Measurements from ENCODE around the gene TMSB10.

The TMSB10 gene

DNA sequence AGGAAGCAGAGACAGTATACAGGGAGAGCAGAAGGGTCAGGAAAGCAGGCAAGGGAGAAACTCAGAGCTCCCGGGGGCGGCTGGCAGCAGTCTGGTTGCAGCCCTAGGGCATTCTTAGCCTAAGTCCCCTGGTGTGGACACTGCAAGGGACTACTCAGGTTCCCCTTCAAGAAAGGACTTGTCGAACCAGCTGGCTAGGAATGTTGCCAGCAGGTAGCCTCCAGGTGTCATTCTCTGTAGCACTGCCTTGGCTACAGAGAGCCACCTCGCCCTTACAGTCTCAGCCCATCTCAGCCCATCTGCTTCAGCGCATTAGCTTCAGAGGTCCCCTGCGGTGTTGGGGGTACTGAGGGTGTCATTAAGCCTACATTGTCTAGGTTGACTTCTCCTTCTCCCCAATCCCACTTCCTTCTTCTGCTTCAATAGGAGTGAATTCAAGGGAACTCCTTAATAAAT lies 11.3 kb upstream of the TMSB10 start:
- DNase-seq (ENCODE audit: low read depth): no peak
- H3K4me1 ChIP-seq (ENCODE audit: control insufficient read depth, insufficient read depth, low read length): peaks cover 50% of the 10 kb centered on the region
- H3K36me3 ChIP-seq (ENCODE audit: control insufficient read depth, insufficient read depth, low read length, severe bottlenecking): no peaks in the 10 kb centered on the region
- no peaks in the 10 kb centered on the region for H3K27me3 ChIP-seq (replicated peaks; ENCODE audit: control insufficient read depth, insufficient read depth, low read length)
- peak overlapping the region; percentile 70 for H3K9ac ChIP-seq (ENCODE audit: low read length)
- no peaks in the 10 kb centered on the region for H3K9me3 ChIP-seq (ENCODE audit: control insufficient read depth, low read length)
- H3K4me3 ChIP-seq (ENCODE audit: low read length): no peak overlapping the region

DNA sequence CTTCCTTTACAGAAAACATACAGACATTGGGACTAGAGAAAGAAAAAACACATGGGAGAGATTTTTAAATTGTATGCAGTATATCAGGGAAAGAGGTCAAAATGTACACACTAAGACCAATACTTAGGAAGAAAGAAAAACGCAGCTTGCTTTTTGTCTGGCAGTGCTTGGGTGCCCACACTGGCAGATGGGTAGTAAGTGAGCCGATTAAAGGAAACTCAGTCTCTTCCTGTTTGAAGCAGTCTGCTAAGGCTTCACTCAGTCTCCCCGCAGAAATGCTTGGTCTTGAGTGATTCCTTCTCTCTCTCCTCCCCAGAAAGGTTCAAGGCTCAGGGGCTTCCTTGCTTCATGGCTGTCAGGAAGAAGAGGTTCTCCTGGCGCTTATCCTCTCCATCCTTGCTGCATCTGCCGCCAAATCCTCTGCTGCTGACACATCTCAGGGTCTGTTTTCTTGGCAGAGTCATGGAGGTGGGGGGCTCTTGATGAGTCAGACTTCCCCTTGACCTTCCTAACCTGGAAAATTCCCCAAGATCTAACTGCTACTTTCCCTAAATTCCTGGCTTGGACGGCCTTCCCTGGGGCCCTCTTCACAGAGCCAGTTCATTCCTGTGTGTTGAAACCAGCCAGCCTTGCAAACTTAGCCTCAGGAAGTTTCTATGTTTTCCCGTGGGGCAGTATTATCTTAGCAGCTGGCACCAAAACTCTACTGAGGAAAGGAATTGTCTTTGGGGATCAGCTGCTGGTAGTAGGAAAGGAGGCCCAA lies 10.5 kb upstream of the TMSB10 start:
- Histone ChIP-seq H3K36me3 (ENCODE audit: control insufficient read depth, insufficient read depth, low read length, severe bottlenecking) (no peaks in the 10 kb centered on the region), H3K9me3 (ENCODE audit: control insufficient read depth, low read length) (no peaks in the 10 kb centered on the region), H3K4me3 (ENCODE audit: low read length) (peak overlapping the region; percentile 21), H3K9ac (ENCODE audit: low read length) (peak overlapping the region; percentile 70), H3K4me1 (ENCODE audit: control insufficient read depth, insufficient read depth, low read length) (peaks cover 49% of the 10 kb centered on the region), H3K27me3 (replicated peaks; ENCODE audit: control insufficient read depth, insufficient read depth, low read length) (no peaks in the 10 kb centered on the region)
- DNase-seq (ENCODE audit: low read depth): peak; percentile 79

DNA sequence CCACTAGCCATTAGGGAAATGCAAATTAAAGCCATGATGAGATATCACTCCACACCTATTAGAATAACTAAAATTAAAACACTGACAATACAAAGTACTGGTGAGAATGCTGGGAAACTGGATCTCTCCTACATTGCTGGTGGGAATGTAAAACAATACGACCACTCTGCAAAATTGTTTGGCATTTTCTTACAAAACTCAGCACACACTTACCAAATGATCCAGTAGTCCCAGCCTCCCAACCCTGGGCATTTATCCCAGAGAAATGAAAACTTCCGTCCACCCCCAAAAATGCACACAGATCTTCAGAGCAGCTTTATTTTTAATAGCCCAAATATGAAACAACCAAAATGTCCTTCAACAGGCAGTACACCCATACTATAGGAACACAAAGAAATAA lies 8.9 kb upstream of the TMSB10 start:
- DNase-seq (ENCODE audit: low read depth): no peak
- Histone ChIP-seq H3K36me3 (ENCODE audit: control insufficient read depth, insufficient read depth, low read length, severe bottlenecking) (no peaks in the 10 kb centered on the region), H3K4me3 (ENCODE audit: low read length) (peak overlapping the region; percentile 9), H3K27me3 (replicated peaks; ENCODE audit: control insufficient read depth, insufficient read depth, low read length) (no peaks in the 10 kb centered on the region), H3K9ac (ENCODE audit: low read length) (peak overlapping the region; percentile 14), H3K4me1 (ENCODE audit: control insufficient read depth, insufficient read depth, low read length) (peaks cover 49% of the 10 kb centered on the region), H3K9me3 (ENCODE audit: control insufficient read depth, low read length) (peaks cover 4% of the 10 kb centered on the region)

DNA sequence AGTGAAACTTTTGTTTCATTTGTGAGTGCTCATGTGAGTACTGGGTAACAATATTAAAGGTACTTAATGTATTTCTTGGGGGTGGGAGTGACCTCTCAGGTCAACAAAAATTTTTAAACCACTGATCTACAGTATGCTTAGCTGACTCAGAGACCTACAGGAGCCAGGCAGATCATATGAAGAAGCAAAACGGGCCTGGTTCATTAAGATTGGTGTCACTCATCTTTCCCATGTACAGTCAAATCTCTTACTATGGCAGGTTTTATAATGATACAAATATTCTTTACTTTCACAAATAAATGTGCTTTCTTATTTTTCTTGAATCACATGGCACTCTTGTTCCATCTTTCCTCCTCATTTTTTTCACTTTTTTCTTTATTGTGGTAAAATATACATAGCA lies 7.7 kb upstream of the TMSB10 start:
- Histone ChIP-seq H3K9ac (ENCODE audit: low read length) (peak overlapping the region; percentile 66), H3K27me3 (replicated peaks; ENCODE audit: control insufficient read depth, insufficient read depth, low read length) (no peaks in the 10 kb centered on the region), H3K4me1 (ENCODE audit: control insufficient read depth, insufficient read depth, low read length) (peaks cover 54% of the 10 kb centered on the region), H3K36me3 (ENCODE audit: control insufficient read depth, insufficient read depth, low read length, severe bottlenecking) (no peaks in the 10 kb centered on the region), H3K9me3 (ENCODE audit: control insufficient read depth, low read length) (peaks cover 4% of the 10 kb centered on the region), H3K4me3 (ENCODE audit: low read length) (peak overlapping the region; percentile 45)
- no peak for DNase-seq (ENCODE audit: low read depth)

DNA sequence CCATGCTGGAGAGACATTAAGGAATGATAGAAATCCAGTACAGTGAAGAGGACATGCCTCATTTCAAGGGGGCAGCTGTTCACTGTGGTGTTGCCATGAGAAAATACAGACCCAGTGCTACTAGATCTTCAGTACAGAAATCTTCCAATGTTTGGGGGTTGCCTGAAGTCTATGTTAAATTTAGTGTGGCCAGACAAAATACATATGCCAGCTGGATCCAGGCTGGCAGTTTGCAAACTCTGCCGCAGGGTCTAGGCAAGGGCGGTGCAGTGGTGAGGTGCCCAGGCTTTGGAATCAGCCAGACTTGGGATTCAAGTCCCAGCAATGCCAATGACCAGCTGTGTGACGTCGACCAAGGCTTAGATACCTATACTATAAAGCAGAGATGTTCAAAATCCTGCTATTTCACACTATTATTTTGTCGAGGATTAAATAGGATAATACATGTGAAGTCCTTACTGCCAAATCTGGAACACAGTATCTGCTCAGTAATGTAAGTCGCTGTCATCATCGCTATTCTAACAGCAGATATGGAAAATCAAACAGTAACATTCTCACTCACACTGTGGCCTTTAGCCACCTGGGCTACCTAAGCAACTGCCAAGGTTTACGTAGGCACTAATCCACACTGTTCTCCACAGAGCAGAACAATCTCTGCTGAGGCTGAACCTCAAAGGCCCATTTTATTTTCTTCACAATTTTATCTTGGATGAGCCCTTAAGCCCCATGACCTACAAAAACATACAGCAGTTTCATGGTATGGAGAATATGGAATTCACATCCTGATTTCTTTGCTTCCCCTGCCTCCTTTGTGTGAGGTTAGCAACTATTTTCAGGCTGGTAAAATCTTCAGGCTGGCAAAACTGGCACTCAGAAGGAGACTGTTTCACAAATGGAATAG lies 5.9 kb upstream of the TMSB10 start:
- DNase-seq (ENCODE audit: low read depth): no peak
- no peak overlapping the region for H3K4me3 ChIP-seq (ENCODE audit: low read length)
- H3K9ac ChIP-seq (ENCODE audit: low read length): no peak overlapping the region
- H3K27me3 ChIP-seq (replicated peaks; ENCODE audit: control insufficient read depth, insufficient read depth, low read length): no peaks in the 10 kb centered on the region
- H3K9me3 ChIP-seq (ENCODE audit: control insufficient read depth, low read length): peaks cover 4% of the 10 kb centered on the region
- H3K36me3 ChIP-seq (ENCODE audit: control insufficient read depth, insufficient read depth, low read length, severe bottlenecking): no peaks in the 10 kb centered on the region
- peaks cover 53% of the 10 kb centered on the region for H3K4me1 ChIP-seq (ENCODE audit: control insufficient read depth, insufficient read depth, low read length)

DNA sequence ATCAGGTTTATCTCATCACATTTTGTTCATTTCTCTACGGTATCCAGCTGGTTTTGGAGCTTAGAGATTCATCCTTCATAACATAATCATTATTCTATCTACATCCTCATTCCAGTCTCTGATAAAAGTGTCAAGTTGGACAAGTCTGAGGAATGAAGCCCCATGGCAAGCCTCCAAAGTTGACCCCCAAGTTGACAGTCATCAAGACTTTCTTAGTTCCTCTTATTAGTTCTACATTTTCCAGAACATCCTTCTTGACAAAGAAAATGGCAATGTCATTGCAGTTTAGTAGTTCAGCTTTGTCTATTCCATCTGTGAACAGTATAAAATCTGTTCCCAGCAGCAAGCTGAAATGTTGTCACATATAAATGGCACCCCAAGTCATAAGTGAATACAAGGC lies 4.5 kb upstream of the TMSB10 start:
- Histone ChIP-seq H3K36me3 (ENCODE audit: control insufficient read depth, insufficient read depth, low read length, severe bottlenecking) (no peaks in the 10 kb centered on the region), H3K4me1 (ENCODE audit: control insufficient read depth, insufficient read depth, low read length) (peaks cover 40% of the 10 kb centered on the region), H3K27me3 (replicated peaks; ENCODE audit: control insufficient read depth, insufficient read depth, low read length) (no peaks in the 10 kb centered on the region), H3K4me3 (ENCODE audit: low read length) (no peak overlapping the region), H3K9me3 (ENCODE audit: control insufficient read depth, low read length) (peaks cover 4% of the 10 kb centered on the region), H3K9ac (ENCODE audit: low read length) (no peak overlapping the region)
- DNase-seq (ENCODE audit: low read depth): no peak

DNA sequence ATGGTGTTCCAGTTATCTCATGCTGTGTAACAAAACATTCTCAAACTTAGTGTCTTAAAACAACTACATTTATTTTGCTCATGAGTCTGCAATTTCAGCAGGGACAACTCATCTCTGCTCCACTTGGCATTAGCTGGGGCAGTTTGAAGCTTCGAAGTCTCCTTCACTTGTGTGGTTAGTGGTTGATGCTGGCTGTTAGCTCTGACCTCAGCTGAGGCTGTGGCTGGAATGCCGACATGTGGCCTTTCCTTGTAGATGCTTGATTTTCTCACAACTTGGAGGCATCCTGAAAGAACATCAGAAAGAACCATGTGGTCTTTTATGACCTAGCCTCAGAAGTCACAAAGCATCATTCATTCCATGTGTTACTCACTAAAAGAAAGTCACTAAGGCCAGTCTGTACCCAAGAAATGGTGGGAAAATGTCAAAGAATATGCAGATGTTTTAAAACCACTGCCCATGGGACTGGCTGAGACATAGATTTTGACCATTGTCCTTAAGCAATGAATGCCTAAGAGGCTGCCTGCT lies 3.8 kb upstream of the TMSB10 start:
- no peak overlapping the region for H3K4me3 ChIP-seq (ENCODE audit: low read length)

DNA sequence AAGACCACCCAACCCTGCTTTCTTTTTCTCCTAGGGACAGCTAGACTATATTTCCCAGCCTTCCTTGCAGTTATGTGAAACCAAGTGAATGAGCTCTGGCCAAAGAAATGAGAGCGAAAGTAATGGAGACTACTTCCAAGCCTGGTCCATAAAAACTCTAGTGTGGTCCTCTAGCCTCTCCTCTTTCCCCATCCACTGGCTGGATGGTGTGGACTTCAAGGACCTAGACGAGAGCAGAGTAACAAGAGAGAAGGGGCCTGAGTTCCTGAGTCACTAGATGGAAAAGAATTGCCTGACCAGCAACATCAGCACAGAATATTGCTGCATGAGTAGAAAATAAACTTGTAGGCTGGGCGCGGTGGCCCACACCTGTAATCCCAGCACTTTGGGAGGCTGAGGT lies 2.9 kb upstream of the TMSB10 start:
- Histone ChIP-seq H3K9me3 (ENCODE audit: control insufficient read depth, low read length) (peaks cover 4% of the 10 kb centered on the region), H3K9ac (ENCODE audit: low read length) (no peak overlapping the region), H3K4me1 (ENCODE audit: control insufficient read depth, insufficient read depth, low read length) (peaks cover 24% of the 10 kb centered on the region), H3K4me3 (ENCODE audit: low read length) (no peak overlapping the region), H3K36me3 (ENCODE audit: control insufficient read depth, insufficient read depth, low read length, severe bottlenecking) (no peaks in the 10 kb centered on the region), H3K27me3 (replicated peaks; ENCODE audit: control insufficient read depth, insufficient read depth, low read length) (no peaks in the 10 kb centered on the region)
- no peak for DNase-seq (ENCODE audit: low read depth)

More for the DNA sequence above, 3.8 kb upstream of the TMSB10 start:
- no peaks in the 10 kb centered on the region for H3K36me3 ChIP-seq (ENCODE audit: control insufficient read depth, insufficient read depth, low read length, severe bottlenecking)
- no peak overlapping the region for H3K9ac ChIP-seq (ENCODE audit: low read length)
- peaks cover 33% of the 10 kb centered on the region for H3K4me1 ChIP-seq (ENCODE audit: control insufficient read depth, insufficient read depth, low read length)
- peaks cover 4% of the 10 kb centered on the region for H3K9me3 ChIP-seq (ENCODE audit: control insufficient read depth, low read length)
- no peaks in the 10 kb centered on the region for H3K27me3 ChIP-seq (replicated peaks; ENCODE audit: control insufficient read depth, insufficient read depth, low read length)
- no peak for DNase-seq (ENCODE audit: low read depth)

DNA sequence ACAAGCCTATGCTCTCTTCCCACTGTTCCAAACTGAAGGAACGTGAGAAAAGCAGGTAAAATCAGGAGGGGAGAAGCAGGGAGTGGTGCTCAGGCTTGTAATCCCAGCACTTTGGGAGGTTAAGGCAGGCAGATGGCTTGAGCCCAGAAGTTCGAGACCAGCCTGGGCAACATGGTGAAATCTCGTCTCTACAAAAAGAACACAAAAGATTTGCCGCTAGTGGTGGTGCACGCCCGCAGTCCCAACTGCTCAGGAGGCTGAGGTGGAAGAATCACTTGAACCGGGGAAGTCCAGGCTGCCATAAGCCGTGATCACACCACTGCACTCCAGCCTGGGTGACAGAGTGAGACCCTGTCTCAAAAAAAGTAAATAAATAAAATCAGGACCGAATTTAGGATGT lies 1.3 kb upstream of the TMSB10 start:
- Histone ChIP-seq H3K36me3 (ENCODE audit: control insufficient read depth, insufficient read depth, low read length, severe bottlenecking) (no peaks in the 10 kb centered on the region), H3K9ac (ENCODE audit: low read length) (peak overlapping the region; percentile 99), H3K27me3 (replicated peaks; ENCODE audit: control insufficient read depth, insufficient read depth, low read length) (no peaks in the 10 kb centered on the region), H3K4me3 (ENCODE audit: low read length) (peak overlapping the region; percentile 98), H3K4me1 (ENCODE audit: control insufficient read depth, insufficient read depth, low read length) (peaks cover 12% of the 10 kb centered on the region), H3K9me3 (ENCODE audit: control insufficient read depth, low read length) (peaks cover 4% of the 10 kb centered on the region)
- no peak for DNase-seq (ENCODE audit: low read depth)

DNA sequence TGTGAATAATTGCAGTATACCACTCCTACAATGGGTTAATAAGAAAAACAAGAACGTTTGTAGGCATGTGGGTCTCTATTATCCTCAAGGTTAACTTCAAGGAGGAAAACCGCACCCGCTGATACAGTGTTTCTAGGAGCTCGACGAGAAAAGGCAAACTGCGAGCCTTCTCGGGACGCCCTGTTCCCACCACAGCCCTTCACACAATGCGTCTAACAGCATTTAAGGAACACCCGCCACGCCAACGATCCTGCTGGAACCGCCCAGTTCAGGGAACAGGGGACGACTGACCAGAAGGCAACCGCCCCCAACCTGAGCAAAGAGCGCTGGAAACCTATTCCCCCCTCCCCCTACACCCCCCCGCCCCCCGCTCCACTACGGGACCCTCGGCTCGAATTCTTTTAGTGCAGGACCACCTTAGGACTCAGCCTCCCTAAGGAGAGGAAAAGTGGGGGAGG lies 710 bp upstream of the TMSB10 start:
- Histone ChIP-seq H3K36me3 (ENCODE audit: control insufficient read depth, insufficient read depth, low read length, severe bottlenecking) (no peaks in the 10 kb centered on the region), H3K4me3 (ENCODE audit: low read length) (peak overlapping the region; percentile 98), H3K27me3 (replicated peaks; ENCODE audit: control insufficient read depth, insufficient read depth, low read length) (no peaks in the 10 kb centered on the region), H3K4me1 (ENCODE audit: control insufficient read depth, insufficient read depth, low read length) (peaks cover 10% of the 10 kb centered on the region), H3K9me3 (ENCODE audit: control insufficient read depth, low read length) (peaks cover 4% of the 10 kb centered on the region), H3K9ac (ENCODE audit: low read length) (peak overlapping the region; percentile 99)
- DNase-seq (ENCODE audit: low read depth): peak; percentile 78

Measured in adipocyte (in vitro differentiated cells).